Urothelium cell line (cell line): ENCODE results near the gene GPD1L.

Experiments used
- DNase-seq: peaks from one replicate; pipeline ENCODE4 v3.0.0; 2011; ENCODE audit warnings: low spot score, mixed read lengths
- FAIRE-seq: peaks from 2 replicates; lab custom pipeline; 2011; peaks lifted over from hg19 to GRCh38; lab: Jason Lieb, UNC

Gene GPD1L

GRCh38 chr3:32132706-32133105, 26.3 kb downstream of the GPD1L start:
- FAIRE-seq, result no peak
- no peak for DNase-seq

- no peak for FAIRE-seq
- DNase-seq, result no peak
Measured at GRCh38 chr3:32136703-32137102, 30.3 kb downstream of the GPD1L start.

- FAIRE-seq, result no peak
- DNase-seq, result no peak
Measured at GRCh38 chr3:32137870-32138269, 31.4 kb downstream of the GPD1L start.

- FAIRE-seq (no peak), DNase-seq (no peak)
Measured at GRCh38 chr3:32138545-32139104, 32.2 kb downstream of the GPD1L start.

GRCh38 chr3:32140943-32141342, 34.5 kb downstream of the GPD1L start:
- DNase-seq (no peak), FAIRE-seq (no peak)

- FAIRE-seq (no peak), DNase-seq (peak; percentile 81)
Measured at GRCh38 chr3:32143849-32144757, 37.7 kb downstream of the GPD1L start.

- DNase-seq, result no peak
- no peak for FAIRE-seq
Measured at GRCh38 chr3:32146746-32147211, 40.4 kb downstream of the GPD1L start.

GRCh38 chr3:32147509-32147908, 41.1 kb downstream of the GPD1L start:
- FAIRE-seq (no peak), DNase-seq (no peak)

GRCh38 chr3:32147933-32148332, 41.5 kb downstream of the GPD1L start:
- no peak for FAIRE-seq
- no peak for DNase-seq

- FAIRE-seq (no peak), DNase-seq (no peak)
Measured at GRCh38 chr3:32148351-32148750, 41.9 kb downstream of the GPD1L start.

- FAIRE-seq (no peak), DNase-seq (no peak)
Measured at GRCh38 chr3:32153414-32154204, 47.2 kb downstream of the GPD1L start.

- DNase-seq, result no peak
Measured at GRCh38 chr3:32154205-32154579, 47.8 kb downstream of the GPD1L start.

GRCh38 chr3:32155117-32155516, 48.7 kb downstream of the GPD1L start:
- FAIRE-seq (no peak), DNase-seq (no peak)

More at GRCh38 chr3:32154205-32154579, 47.8 kb downstream of the GPD1L start:
- FAIRE-seq, result no peak

- DNase-seq, result no peak
- no peak for FAIRE-seq
Measured at GRCh38 chr3:32157600-32158264, 51.3 kb downstream of the GPD1L start.

GRCh38 chr3:32160706-32161214, 54.3 kb downstream of the GPD1L start:
- DNase-seq (no peak), FAIRE-seq (no peak)

- DNase-seq (no peak), FAIRE-seq (no peak)
Measured at GRCh38 chr3:32165442-32165841, 59.0 kb downstream of the GPD1L start.

- FAIRE-seq (no peak), DNase-seq (no peak)
Measured at GRCh38 chr3:32166654-32167053, 60.2 kb downstream of the GPD1L start.

GRCh38 chr3:32172420-32172819, 66.0 kb downstream of the GPD1L start:
- DNase-seq (no peak), FAIRE-seq (no peak)

- DNase-seq (peak; percentile 60), FAIRE-seq (no peak)
Measured at GRCh38 chr3:32175607-32176197, 69.3 kb downstream of the GPD1L start.

GRCh38 chr3:32176989-32177701, 70.7 kb downstream of the GPD1L start:
- peak; percentile 56 for DNase-seq
- peak; percentile 59 for FAIRE-seq
